Smooth muscle cell (in vitro differentiated cells): ENCODE results near the gene KCTD3. TPM values are rescaled to one million over a fixed set of nuclear protein-coding genes. Genes with fewer than 3 reads are reported as not detected.

ENCODE experiments used
- DNase-seq: peaks from one replicate; lab custom pipeline; 2025; ENCODE audit not compliant: unreplicated experiment; lab: John Stamatoyannopoulos, UW
- H2AFZ ChIP-seq: fragments of 200-600 bp; sonication (generic); 2 replicates; pipeline ENCODE4 v1.6.0; 2016; ENCODE audit warnings: antibody characterized with exemption, low read depth, mild to moderate bottlenecking
- H3F3A ChIP-seq: fragments of 200-600 bp; sonication (generic); 2 replicates; pipeline ENCODE4 v1.6.0; 2017; ENCODE audit warnings: antibody characterized with exemption, low read depth
- H3K27ac ChIP-seq: fragments of 200-600 bp; sonication (generic); 2 replicates; pipeline ENCODE4 v1.5.1; 2016; ENCODE audit warnings: low read depth, mild to moderate bottlenecking
- H3K27me3 ChIP-seq: fragments of 200-600 bp; sonication (generic); 2 replicates; pipeline ENCODE4 v1.6.1; 2016; ENCODE audit warnings: low read depth, mild to moderate bottlenecking
- H3K36me3 ChIP-seq: fragments of 200-600 bp; sonication (generic); 2 replicates; pipeline ENCODE4 v1.5.1; 2016; ENCODE audit warnings: low read depth
- H3K4me1 ChIP-seq: fragments of 200-600 bp; sonication (generic); 2 replicates; pipeline ENCODE4 v1.5.1; 2016; ENCODE audit warnings: low read depth
- H3K4me2 ChIP-seq: fragments of 200-600 bp; sonication (generic); 2 replicates; pipeline ENCODE4 v1.6.0; 2016; ENCODE audit warnings: mild to moderate bottlenecking
- H3K4me3 ChIP-seq: fragments of 200-600 bp; sonication (generic); 2 replicates; pipeline ENCODE4 v1.5.1; 2016; ENCODE audit warnings: mild to moderate bottlenecking
- H3K79me2 ChIP-seq: fragments of 200-600 bp; sonication (generic); 2 replicates; pipeline ENCODE4 v1.6.0; 2016; ENCODE audit warnings: low read depth, mild to moderate bottlenecking
- H3K9ac ChIP-seq: fragments of 200-600 bp; sonication (generic); 2 replicates; pipeline ENCODE4 v1.6.0; 2016; ENCODE audit warnings: low read depth
- H3K9me3 ChIP-seq: fragments of 200-600 bp; sonication (generic); replicated peaks from 2 replicates; pipeline ENCODE4 v1.5.1; 2016; ENCODE audit warnings: low read depth
- H4K20me1 ChIP-seq: fragments of 200-600 bp; sonication (generic); 2 replicates; pipeline ENCODE4 v1.6.0; 2016; ENCODE audit warnings: low read depth
- WGBS: methylation state at CpG from one replicate; pipeline ENCODE4 v1.1.7; 2016; ENCODE audit warnings: low lambda C conversion rate; 5-methylcytosine and 5-hydroxymethylcytosine counted together
- polyA plus RNA-seq: library from polyadenylated mRNA; unstranded; fragments of >200 nt; fragmentation: Nextera tagmentation; extraction: Ambion mirVana; gene quantifications from 2 replicates; pipeline ENCODE4 v1.2.1, GENCODE V29; 2016
- total RNA-seq: library from RNA; depleted of rRNA; stranded (reverse); fragments of >200 nt; gene quantifications from 2 replicates; pipeline ENCODE4 v1.2.3, GENCODE V29; 2014
- TF ChIP-seq, protein P1 (sequence below): fragments of 200-600 bp; sonication (generic); IDR thresholded peaks from 2 replicates; pipeline ENCODE4 v1.5.1; 2017; ENCODE audit warnings: borderline replicate concordance, mild to moderate bottlenecking, antibody characterized with exemption; ENCODE audit not compliant: insufficient read depth, poor library complexity, severe bottlenecking

Gene KCTD3
- total and polyA plus RNA-seq, 2 experiments from 2014 or later, result 15.7 to 33.3 TPM

DNA sequence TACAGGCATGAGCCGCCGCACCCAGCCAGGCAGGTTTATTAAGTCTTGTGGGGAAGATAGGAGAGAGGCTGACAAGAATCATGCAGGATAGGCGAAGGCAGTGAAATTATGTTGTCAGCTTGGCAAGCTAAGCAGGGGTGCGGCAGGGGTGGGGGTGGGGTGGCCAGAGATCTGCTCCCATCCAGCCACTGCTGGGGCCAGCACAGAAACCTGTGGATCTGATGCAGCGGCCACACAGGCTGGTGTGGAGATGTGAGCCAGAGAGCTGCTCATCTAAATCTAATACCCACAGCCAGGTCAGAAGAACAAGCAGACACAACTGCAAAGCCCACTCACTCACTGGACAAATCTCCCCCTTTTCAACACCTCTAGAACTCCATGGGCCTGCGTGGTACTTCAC, 68.7 kb downstream of the KCTD3 start:
- H3K9ac ChIP-seq, result no peak overlapping the region
- H2AFZ ChIP-seq, result no peak overlapping the region
- H3K27ac ChIP-seq, result no peak overlapping the region
- H4K20me1 ChIP-seq, result no peaks in the 10 kb centered on the region
- no peaks in the 10 kb centered on the region for H3K79me2 ChIP-seq
- H3K9me3 ChIP-seq, result no peaks in the 10 kb centered on the region
- H3K4me2 ChIP-seq, result no peak overlapping the region
- no peaks in the 10 kb centered on the region for H3F3A ChIP-seq
- 94% methylated on average over 6 of the region's 6 CpGs for WGBS
- no peaks in the 10 kb centered on the region for H3K36me3 ChIP-seq
- no peaks in the 10 kb centered on the region for H3K4me1 ChIP-seq
- no peak for DNase-seq
- H3K27me3 ChIP-seq, result no peaks in the 10 kb centered on the region
- no peak overlapping the region for H3K4me3 ChIP-seq
- TF ChIP-seq, protein P1, sequence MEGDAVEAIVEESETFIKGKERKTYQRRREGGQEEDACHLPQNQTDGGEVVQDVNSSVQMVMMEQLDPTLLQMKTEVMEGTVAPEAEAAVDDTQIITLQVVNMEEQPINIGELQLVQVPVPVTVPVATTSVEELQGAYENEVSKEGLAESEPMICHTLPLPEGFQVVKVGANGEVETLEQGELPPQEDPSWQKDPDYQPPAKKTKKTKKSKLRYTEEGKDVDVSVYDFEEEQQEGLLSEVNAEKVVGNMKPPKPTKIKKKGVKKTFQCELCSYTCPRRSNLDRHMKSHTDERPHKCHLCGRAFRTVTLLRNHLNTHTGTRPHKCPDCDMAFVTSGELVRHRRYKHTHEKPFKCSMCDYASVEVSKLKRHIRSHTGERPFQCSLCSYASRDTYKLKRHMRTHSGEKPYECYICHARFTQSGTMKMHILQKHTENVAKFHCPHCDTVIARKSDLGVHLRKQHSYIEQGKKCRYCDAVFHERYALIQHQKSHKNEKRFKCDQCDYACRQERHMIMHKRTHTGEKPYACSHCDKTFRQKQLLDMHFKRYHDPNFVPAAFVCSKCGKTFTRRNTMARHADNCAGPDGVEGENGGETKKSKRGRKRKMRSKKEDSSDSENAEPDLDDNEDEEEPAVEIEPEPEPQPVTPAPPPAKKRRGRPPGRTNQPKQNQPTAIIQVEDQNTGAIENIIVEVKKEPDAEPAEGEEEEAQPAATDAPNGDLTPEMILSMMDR, result no peak

DNA sequence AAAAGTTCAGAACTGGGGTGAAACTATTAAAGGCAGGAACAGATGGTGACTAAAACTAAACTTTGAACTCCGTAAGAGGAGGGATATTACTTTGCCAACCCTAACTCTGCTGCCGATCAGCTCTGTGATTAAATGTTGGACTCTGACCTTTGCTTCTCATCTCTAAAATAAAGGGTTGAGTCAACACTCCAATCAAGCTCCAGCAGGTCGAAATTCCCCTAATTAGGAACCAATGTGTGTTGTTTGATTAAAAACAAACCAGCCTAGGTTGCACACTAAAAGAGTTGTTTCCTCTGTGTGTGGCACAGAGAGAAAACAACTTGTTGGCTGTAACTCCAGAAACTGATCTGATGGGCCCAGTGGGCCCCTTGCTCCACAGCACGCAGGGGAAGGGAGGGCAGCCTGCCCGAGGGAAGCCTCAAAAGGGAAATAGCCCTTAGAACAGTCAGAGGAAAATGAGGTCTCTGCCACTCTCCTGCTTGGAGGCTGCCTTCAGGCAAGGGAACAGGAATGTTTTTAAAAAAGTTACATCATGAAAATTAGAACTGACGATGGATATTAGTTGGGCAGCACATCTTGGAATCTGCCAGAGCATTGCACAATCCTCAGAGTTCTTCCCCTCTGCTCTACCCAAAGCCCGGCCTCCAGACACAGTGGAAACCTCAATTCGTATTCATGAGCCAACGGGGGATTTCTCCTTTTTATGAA, 69.3 kb downstream of the KCTD3 start:
- H3K27ac ChIP-seq, result no peak overlapping the region
- H3F3A ChIP-seq, result no peaks in the 10 kb centered on the region
- H3K36me3 ChIP-seq, result no peaks in the 10 kb centered on the region
- no peaks in the 10 kb centered on the region for H3K27me3 ChIP-seq
- H3K4me3 ChIP-seq, result no peak overlapping the region
- WGBS, result 78% methylated on average over 9 of the region's 9 CpGs
- no peaks in the 10 kb centered on the region for H3K79me2 ChIP-seq
- TF ChIP-seq, protein P1, result no peak
- no peak overlapping the region for H2AFZ ChIP-seq
- no peak overlapping the region for H3K9ac ChIP-seq
- no peaks in the 10 kb centered on the region for H4K20me1 ChIP-seq
- H3K9me3 ChIP-seq, result no peaks in the 10 kb centered on the region
- no peak overlapping the region for H3K4me2 ChIP-seq
- no peak for DNase-seq
- H3K4me1 ChIP-seq, result no peaks in the 10 kb centered on the region

DNA sequence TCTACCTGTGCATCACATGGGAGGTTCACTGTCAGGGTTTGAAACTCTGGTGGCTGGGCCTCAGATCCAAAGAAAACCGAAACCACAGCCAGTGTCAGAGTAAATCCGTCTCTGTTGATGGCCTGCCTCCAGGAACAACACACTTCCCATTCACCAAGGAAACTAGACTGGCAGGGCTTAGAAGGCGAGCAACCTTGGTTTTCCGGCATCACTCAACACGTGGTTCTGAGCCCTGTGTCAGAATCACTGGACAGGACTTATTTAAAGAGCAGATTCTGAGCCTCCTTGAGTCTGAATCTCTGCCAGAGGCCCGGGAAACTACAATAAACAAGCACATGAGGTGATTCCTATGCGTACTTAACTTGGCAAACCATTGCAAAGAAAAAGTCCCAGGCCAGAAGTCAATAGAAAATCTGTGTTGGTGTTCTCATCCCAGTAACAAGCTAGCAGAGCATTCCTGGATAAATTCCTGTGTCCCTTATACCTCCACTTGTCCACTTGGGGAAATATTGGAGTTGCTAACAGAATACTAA, 70.0 kb downstream of the KCTD3 start:
- Histone ChIP-seq H3F3A (no peaks in the 10 kb centered on the region), H3K9me3 (no peaks in the 10 kb centered on the region), H3K9ac (no peak overlapping the region), H3K4me1 (no peaks in the 10 kb centered on the region), H3K27ac (no peak overlapping the region), H3K36me3 (no peaks in the 10 kb centered on the region), H3K27me3 (no peaks in the 10 kb centered on the region), H3K79me2 (no peaks in the 10 kb centered on the region), H2AFZ (no peak overlapping the region), H4K20me1 (no peaks in the 10 kb centered on the region), H3K4me2 (no peak overlapping the region), H3K4me3 (no peak overlapping the region)
- WGBS, result 92% methylated on average over 7 of the region's 7 CpGs
- TF ChIP-seq, protein P1, result no peak
- DNase-seq, result no peak
